Retina (tissue), 1 donor: ENCODE results near the gene CDH22.
A peak's percentile ranks its signal among the peaks of the same experiment; 100 is the strongest.

Experiments
- DNase-seq: peaks from one replicate; pipeline ENCODE4 v3.0.0-alpha.2; 2016

Gene CDH22

DNA sequence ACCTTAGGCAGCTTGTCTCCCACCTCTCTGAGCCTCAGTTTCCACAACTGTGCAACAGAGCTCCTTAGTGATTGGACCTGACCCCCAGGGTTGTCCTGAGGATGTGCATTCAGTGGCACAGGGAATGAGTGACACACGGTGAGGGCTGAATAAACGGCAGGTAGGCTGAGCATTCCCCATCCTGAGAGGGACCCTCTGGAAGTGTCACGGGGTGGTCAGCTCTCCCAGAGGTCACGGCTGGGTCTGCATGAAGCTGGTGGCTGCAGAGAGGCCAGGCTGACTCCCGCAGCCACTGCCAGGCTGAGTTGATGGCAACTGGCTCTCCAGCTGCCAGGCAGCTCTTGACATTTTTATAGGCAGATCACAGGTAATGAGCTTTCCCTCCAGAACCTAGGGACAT lies 147.6 kb downstream of the CDH22 start:
- DNase-seq, result no peak

DNA sequence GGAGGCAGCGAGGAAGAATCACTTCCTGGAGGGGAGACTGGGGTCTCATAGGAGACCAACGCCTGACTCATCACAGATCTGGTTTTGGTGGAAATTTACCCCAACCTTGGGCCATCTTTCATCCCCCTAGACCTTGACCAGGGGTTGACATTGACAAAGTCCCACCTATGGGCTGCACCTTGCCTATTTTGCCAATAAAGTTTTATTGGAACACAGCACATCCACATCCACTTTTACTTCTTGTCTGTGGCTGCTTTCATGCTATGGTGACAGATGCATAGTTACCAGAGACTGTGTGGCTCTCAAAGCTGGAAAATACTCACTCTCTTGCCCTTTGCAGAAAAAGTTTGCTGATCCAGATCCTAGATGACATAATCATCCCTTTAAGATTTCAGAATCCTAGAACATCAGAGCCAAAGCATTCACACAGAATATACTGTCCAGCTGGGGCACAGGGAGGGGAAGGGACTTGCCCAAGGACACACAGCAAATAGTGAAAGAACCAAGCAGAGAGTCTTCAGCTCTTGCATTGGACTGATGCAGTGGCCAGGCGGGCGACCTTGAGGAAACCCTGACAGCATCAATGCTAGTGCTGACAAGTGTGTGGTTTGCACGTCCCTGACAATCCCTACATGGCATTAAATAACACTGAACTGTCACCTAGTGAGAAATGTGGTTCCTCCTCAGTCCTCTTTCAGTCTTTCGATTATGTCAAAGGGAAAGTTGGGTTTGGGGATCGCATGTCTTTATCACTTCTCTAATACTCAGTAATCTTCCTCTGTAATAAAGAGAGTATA lies 149.0 kb downstream of the CDH22 start:
- no peak for DNase-seq

DNA sequence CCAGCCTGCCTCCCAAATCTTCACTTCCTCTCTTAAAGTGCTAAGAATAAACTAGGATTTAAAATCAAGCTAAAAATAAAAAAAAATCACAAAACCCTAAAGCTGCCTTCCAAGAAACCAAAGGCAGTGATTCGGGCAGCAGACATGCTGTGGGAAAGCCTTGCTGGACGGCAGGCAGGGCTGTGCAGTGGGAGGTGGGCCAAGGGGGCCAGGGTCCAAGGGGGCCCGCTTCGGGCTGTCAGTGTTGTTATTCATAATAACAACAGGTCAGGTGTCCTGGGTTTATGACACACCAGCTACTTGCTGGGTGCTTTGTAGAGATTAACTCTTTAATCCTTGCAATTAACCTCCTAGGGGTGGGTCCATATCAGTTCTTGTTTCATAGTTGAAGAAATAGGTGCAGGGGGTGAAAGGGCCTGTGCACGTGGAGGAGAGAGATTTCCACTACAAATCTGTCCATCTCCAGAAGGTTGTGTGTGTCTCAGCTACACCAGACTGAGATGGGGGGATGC lies 149.8 kb downstream of the CDH22 start:
- DNase-seq, result no peak

GRCh38 chr20:46157625-46158024 lies 150.7 kb downstream of the CDH22 start:
- peak; percentile 73 for DNase-seq

GRCh38 chr20:46157076-46157592 lies 151.2 kb downstream of the CDH22 start:
- DNase-seq, result no peak

DNA sequence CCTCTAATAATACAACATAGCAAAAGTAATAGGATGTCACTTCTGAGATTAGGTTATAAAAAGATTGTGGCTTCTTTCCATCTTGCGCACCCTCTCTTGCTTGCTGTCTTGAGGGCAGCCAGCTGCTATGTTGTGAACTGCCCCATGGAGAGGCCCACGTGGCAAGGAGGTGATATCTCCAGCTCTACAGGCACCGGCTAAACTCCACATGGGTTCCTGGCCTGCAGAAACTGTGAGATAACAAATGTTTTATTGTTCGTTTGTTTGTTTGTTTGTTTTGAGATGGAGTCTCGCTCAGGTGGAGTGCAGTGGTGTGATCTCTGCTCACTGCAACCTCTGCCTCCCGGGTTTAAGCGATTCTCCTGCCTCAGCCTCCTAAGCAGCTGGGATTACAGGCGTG lies 152.2 kb downstream of the CDH22 start:
- no peak for DNase-seq

DNA sequence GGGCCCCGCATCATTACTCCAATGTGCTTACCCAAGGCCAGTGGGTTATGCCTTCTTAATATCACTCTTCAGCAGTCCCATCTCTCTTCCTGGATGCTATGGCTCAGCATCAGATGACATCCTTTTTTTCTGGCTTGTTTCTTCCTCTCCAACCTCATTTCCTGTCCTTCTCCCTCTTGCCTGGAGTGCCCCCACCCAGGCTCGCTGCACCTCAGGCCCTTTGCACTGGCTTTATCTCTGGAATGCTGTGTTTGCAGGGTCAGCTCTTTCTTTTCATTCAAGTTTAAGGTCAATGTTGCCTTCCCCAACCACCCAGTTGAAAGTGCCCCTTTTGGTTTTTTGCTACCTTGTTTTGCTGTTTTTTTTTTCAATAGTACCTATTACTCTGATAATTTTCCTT lies 153.5 kb downstream of the CDH22 start:
- DNase-seq, result no peak

DNA sequence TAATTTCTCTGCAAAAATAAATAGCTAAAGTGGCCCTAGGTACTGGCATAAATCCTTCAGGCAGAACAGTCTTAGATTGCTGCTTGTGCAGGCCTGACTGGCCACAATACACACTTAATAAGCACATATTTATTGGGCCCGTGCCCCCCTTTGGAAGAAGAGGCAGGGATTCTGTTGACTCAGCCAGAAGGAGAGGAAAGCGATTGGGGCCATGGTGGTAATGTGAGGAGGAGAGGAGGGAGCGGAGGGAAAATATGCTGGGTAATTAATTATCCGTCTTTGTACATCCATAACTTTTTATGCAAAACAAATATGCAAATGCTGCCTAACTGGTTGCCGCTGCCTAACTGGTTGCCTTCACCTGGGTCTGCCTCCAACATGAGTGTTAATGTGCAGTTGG lies 154.0 kb downstream of the CDH22 start:
- no peak for DNase-seq

DNA sequence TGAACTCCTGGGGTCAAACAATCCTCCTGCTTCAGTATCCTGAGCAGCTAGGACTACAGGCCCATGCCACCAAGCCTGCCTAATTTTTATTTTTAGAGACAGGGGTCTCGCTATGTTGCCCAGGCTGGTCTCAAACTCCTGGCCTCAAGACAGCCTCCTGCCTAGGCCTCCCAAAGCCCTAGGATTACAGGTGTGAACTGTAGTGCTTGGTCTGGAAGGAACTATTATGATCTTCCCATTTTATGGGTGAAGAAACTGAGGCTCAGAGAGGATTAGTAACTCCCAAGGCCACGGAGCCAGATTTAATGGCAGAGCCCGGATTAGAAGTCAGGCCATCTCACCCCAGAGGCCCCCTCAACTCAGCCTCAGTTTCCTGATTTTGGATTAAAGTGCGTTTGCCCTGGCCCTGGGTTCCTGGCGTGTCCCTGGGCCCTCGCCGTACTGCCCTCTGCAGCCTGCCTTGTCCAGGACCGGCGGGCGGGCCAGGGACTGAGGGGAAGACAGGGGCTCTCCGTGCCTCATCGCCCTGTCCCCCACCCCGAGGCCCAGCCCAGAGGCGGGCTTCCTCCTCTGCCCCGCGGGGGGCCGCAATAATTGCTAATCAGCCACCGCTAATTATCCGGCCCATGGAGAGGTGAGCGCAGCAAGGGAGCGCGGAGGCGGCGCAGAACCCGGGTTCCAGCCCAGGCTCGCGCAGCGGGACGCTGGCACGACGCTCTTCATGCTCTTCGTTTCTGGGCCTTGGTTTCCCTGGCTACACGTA lies 155.3 kb downstream of the CDH22 start:
- DNase-seq, result peak; percentile 53

- no peak for DNase-seq
These were observed 156.4 kb downstream of the CDH22 start for GRCh38 chr20:46151936-46152335.

DNA sequence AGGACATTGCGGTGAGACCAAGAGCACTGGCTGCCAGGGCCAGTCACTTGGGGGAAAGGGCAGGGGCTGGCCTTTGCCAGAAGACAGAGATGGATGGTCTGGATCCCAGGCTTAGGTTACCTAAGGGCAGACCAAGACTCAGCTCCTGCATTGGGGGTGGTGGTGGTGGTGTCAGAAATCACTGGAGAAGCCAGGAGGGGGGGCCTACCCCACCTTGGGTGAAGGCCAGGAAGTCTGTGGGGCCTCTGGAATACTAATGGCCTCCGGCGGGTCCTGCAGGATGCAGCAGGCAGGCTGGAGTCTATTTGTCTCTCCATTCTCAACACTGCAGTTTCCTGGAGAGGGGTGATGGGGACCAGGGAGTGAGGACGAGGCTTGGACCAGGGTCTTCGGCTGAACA lies 157.4 kb downstream of the CDH22 start:
- DNase-seq, result no peak

DNA sequence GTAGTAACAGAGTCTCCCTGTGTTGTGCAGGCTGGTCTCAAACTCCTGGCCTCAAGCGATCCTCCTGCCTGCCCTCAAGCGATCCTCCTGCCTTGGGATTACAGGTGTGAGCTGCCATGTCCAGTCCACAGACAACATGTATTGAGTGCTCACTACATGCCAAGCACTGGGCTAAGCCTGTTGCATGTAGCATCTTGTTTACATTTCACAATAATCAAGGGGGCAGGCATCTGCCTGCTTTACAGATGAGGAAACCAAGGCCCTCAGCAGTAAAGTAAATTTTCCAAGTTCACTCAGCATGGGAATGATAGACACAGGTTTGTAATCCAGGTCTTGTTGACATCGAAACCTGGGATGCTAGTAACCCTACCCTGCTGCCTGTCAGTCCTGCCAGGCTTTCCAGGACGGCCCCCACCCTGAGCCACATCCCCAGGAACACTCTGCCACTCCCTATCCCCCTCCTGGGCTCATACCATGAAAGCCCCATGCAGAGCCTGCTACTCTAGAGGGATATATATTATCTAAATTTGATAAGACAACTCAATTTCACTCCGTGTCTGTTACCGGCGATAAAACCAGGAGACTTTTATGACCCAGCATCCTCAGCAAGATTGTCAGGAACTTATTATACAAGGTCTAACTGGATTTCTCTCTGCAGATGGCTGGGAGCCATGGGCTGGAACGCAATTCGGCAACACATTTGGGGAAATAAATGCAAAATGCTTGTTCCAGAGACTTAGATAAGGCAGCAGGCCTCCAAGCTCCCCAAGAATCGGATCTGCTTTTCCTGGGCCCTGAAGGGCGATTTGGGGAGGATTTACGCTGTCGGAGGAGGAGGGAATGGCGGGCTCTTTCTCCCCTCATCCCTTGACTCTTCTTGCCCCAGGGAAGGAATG lies 159.7 kb downstream of the CDH22 start:
- no peak for DNase-seq

DNA sequence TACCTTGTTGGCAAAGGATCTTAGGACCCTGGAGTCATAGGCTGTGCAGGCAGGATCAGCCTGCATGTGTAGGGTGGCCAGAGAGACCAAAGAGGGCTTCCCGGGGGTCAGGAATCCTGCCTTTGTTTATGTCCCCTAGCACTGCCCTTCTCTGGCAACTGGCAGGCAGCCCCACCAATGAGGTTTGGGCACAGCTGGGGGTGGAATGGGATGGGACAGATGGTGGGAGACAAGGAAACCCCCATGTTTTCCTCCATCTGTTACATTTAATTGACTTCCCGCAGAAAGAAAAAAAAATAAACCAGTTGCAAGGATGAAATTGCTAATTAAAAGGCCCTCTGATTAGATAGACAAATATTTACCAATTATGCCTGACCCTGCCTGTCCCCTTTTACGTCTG lies 162.6 kb downstream of the CDH22 start:
- no peak for DNase-seq

GRCh38 chr20:46144432-46145025 lies 163.8 kb downstream of the CDH22 start:
- DNase-seq, result no peak

DNA sequence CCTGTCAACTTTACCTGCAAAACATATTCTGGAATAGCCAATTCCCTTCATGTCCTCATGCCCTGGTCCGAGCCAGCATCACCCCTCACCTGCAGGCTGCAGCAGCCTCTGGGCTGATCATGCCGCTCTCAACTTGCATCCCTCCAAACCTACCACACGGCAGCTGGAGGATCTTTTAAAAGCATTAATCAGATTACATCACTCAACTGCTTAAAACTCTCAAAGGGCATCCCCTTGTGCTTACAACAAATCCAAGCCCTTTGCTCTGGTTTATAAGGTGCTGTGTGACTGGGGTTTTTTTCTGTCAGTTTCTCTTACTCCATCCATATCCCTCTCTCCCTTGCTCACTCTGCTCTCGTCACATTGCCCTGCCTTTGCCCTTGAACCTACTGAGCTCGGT lies 166.2 kb downstream of the CDH22 start:
- no peak for DNase-seq

GRCh38 chr20:46139908-46140482 lies 168.3 kb downstream of the CDH22 start:
- DNase-seq, result no peak

DNA sequence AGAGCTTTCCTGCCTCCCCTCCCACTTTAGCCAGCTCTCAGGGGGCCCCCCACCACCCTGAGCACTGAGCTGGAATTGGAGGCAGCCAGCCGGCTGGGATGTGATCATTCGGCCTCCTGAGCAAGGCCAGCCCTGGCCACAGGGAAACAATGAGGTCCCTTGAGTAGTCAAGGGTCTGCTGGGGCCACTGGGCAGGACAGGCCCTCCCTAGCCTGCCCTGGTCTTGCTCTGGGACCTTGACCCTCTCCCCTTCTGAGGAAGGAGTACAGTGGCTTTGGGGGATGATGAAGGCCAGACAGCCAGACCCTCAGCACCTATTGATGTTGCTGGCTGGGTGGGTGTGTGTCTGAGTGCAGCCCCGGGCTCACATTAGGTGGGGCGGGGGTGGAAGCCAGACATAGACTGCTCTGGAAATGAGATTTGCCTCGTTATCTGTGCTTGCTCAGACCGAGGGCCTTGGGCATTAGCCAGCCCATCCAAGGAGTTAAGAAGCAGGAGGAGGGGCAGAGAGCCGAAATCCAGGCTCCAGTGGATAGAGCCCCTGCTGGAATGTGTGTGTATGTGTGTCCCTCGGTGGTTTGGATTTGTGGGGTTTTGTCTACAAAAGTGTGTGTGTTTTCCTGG lies 168.9 kb downstream of the CDH22 start:
- peak; percentile 67 for DNase-seq

DNA sequence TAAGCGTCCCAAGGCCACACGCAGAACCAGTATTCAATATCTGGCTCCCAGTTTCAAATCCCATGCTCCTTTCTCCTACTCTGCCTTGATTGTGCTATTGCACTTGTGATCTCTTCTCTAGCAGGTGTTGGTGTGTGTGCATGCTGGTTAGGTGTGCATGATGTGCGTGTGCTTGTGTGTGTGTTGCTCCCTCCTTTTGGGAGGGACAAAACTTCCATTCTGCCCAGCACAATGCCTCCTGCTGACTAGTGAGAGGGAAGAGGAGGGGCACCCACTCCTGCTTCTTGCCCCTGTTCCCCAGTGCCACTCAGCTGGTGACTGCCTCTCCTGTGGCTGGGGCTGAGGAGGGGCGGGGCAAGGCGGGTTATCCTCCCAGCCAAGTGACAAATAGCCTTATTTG lies 170.5 kb downstream of the CDH22 start:
- DNase-seq, result no peak

GRCh38 chr20:46135856-46136633 lies 172.3 kb downstream of the CDH22 start:
- DNase-seq, result no peak

- no peak for DNase-seq
These were observed 173.6 kb downstream of the CDH22 start for GRCh38 chr20:46134716-46135115.
